ENCODE results near the gene C1QTNF12.

C1QTNF12 gene

GRCh38 chr1:1228596-1229321 is 17.8 kb downstream of the C1QTNF12 start:
- peaks cover 52% of the 10 kb centered on the region for H3K36me3 ChIP-seq
- peaks cover 6% of the 10 kb centered on the region for H3K9me3 ChIP-seq
- no peak for DNase-seq
- TF ChIP-seq CTCF (IDR thresholded peaks at IDR 0.05; ENCODE audit: low read depth, low read length), result no peak
- H3K4me3 ChIP-seq (ENCODE audit: low read depth, low read length), result no peak overlapping the region
- H3K27me3 ChIP-seq, result no peaks in the 10 kb centered on the region
- no peaks in the 10 kb centered on the region; the same call in 1 of the 2 replicates for H3K4me1 ChIP-seq

GRCh38 chr1:1228187-1228586 is 18.3 kb downstream of the C1QTNF12 start:
- H3K36me3 ChIP-seq, result peaks cover 53% of the 10 kb centered on the region
- H3K4me1 ChIP-seq, result no peaks in the 10 kb centered on the region; the same call in 1 of the 2 replicates

DNA sequence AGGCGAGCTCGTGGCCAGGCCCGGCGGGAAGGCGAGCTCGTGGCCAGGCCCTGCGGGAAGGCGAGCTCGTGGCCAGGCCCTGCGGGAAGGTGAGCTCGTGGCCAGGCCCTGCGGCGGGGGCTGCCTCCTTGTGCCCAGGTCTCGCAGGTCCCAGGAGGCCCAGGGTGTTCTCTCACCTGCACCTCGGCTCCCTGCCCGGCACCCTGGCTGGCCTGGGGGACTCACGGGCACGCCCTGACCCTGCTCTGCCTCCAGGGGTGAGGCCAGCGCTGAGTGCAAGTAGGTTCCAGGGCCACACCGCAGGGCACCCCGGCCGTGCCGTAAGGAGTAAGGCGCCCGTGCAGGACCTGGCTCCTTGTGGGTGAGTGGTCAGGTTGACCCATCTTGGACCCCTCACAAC is 19.1 kb downstream of the C1QTNF12 start:
- DNase-seq, result no peak
- H3K36me3 ChIP-seq, result peaks cover 56% of the 10 kb centered on the region
- H3K4me3 ChIP-seq (ENCODE audit: low read depth, low read length), result no peak overlapping the region
- no peak for TF ChIP-seq CTCF (IDR thresholded peaks at IDR 0.05; ENCODE audit: low read depth, low read length)
- H3K27me3 ChIP-seq, result no peaks in the 10 kb centered on the region
- H3K4me1 ChIP-seq, result no peaks in the 10 kb centered on the region; the same call in 1 of the 2 replicates
- H3K9me3 ChIP-seq, result no peaks in the 10 kb centered on the region; the same call in 1 of the 2 replicates

More at GRCh38 chr1:1228187-1228586, 18.3 kb downstream of the C1QTNF12 start:
- no peaks in the 10 kb centered on the region for H3K27me3 ChIP-seq
- peaks cover 5% of the 10 kb centered on the region for H3K9me3 ChIP-seq
- no peak overlapping the region for H3K4me3 ChIP-seq (ENCODE audit: low read depth, low read length)
- no peak for DNase-seq
- no peak for TF ChIP-seq CTCF (IDR thresholded peaks at IDR 0.05; ENCODE audit: low read depth, low read length)

GRCh38 chr1:1226566-1227362 is 19.8 kb downstream of the C1QTNF12 start:
- DNase-seq, result no peak
- Histone ChIP-seq H3K36me3 (peaks cover 60% of the 10 kb centered on the region), H3K4me1 (no peaks in the 10 kb centered on the region; the same call in 1 of the 2 replicates), H3K27me3 (no peaks in the 10 kb centered on the region), H3K4me3 (ENCODE audit: low read depth, low read length) (no peak overlapping the region), H3K9me3 (no peaks in the 10 kb centered on the region)
- no peak for TF ChIP-seq CTCF (IDR thresholded peaks at IDR 0.05; ENCODE audit: low read depth, low read length)

GRCh38 chr1:1225913-1226312 is 20.6 kb downstream of the C1QTNF12 start:
- H3K9me3 ChIP-seq, result no peaks in the 10 kb centered on the region
- no peak for TF ChIP-seq CTCF (IDR thresholded peaks at IDR 0.05; ENCODE audit: low read depth, low read length)
- no peaks in the 10 kb centered on the region; the same call in 1 of the 2 replicates for H3K4me1 ChIP-seq
- no peak for DNase-seq
- peaks cover 67% of the 10 kb centered on the region for H3K36me3 ChIP-seq
- H3K27me3 ChIP-seq, result no peaks in the 10 kb centered on the region
- no peak overlapping the region for H3K4me3 ChIP-seq (ENCODE audit: low read depth, low read length)

Measured in BE2C (cell line).